Tibial nerve (tissue), 3 donors: ENCODE data around the gene IRF8.

Experiments used
- POLR2A ChIP-seq, 2 donors: fragments of 450-650 bp; IDR thresholded peaks; one replicate each; pipeline ENCODE4 v1.6.1; 2017; ENCODE audit warnings: antibody characterized with exemption in 2 of 2, mild to moderate bottlenecking in 2 of 2, moderate library complexity in 2 of 2
- TF ChIP-seq, protein P1 (sequence below), 5 experiments: fragments of 200-600 bp in 3 of 5; fragments of 450-650 bp in 2 of 5; sonication (generic) in 3 of 5; IDR thresholded peaks; one replicate each; pipeline ENCODE4 v1.5.1; 2016 to 2019; ENCODE audit warnings: antibody characterized with exemption in 5 of 5, mild to moderate bottlenecking in 3 of 5, moderate library complexity in 2 of 5

GRCh38 chr16:85955566-85955965 is 56.6 kb downstream of the IRF8 start:
- TF ChIP-seq, protein P1, sequence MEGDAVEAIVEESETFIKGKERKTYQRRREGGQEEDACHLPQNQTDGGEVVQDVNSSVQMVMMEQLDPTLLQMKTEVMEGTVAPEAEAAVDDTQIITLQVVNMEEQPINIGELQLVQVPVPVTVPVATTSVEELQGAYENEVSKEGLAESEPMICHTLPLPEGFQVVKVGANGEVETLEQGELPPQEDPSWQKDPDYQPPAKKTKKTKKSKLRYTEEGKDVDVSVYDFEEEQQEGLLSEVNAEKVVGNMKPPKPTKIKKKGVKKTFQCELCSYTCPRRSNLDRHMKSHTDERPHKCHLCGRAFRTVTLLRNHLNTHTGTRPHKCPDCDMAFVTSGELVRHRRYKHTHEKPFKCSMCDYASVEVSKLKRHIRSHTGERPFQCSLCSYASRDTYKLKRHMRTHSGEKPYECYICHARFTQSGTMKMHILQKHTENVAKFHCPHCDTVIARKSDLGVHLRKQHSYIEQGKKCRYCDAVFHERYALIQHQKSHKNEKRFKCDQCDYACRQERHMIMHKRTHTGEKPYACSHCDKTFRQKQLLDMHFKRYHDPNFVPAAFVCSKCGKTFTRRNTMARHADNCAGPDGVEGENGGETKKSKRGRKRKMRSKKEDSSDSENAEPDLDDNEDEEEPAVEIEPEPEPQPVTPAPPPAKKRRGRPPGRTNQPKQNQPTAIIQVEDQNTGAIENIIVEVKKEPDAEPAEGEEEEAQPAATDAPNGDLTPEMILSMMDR (IDR thresholded peaks at IDR 0.05), result no peak
- no peak for TF ChIP-seq POLR2A (IDR thresholded peaks at IDR 0.05)
